HG03039 (cell line): Measurements from ENCODE around the gene KLHL10.

Experiments
- ATAC-seq: cut with Tn5 transposase; IDR thresholded peaks from one replicate; pipeline ENCODE4 v1.9.1; 2021; ENCODE audit warnings: mild to moderate bottlenecking, moderate library complexity; ENCODE audit not compliant: unreplicated experiment

KLHL10 gene

DNA sequence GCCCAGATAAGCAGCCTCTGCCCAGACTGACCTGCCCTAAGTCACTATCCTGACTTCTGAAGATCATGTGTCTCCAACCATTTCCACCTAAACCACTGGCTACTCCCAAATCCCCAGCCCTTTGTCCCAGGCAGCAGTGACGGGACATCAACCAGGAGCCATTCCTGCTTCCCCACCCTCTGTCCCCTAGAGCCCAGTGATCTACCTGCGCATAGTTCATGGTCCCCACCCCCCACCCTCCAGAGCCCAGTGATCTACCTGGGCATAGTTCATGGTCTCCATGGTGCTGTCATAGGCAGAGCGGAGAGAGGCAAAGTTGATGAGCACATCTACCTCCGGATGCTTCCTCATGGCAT is 54.4 kb downstream of the KLHL10 start:
- no peak for ATAC-seq

DNA sequence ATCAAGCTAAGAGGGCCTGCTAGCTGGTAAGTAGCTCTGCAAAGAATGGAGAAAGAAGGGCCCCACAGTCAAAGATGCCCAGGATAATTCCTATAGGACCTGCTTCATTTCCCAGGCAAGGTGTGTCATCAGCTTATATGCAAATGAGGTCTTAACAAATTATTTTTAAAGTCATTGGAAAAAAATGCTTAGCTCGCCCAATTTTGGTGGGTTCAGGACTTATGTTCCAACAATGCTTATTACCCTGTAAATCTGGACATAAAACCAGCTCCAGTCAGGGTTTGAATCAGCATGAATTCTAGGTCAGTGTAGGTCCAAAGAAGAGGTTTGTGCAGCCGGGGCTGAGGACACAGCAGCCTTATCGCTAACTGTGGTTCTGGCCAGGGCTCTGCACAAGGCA is 55.8 kb downstream of the KLHL10 start:
- ATAC-seq, result no peak

DNA sequence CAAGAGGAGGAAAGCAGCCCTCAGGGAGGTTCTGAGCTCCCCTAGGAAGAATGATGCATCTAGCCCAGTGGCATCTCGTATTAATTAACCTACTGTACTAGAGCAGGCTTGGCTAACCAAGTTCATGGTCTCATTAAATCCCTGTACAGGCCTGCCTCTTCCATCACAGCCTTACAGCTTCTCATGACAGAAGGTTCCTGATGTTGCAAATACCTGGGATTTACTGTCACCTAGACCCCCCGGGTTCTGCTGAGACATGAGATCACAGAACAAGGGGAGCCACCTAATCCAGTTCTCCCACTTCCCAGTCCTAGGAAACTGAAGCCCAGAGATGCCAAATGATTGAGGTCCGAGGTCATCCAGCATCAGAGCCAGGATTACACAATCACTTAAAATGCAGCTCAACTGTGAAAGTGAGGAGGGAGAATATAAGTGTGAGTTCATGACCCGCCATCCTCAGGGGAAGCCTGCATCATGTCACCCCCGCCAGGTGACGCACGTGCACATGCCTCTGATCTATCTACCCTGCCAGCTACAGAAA is 57.2 kb downstream of the KLHL10 start:
- no peak for ATAC-seq

DNA sequence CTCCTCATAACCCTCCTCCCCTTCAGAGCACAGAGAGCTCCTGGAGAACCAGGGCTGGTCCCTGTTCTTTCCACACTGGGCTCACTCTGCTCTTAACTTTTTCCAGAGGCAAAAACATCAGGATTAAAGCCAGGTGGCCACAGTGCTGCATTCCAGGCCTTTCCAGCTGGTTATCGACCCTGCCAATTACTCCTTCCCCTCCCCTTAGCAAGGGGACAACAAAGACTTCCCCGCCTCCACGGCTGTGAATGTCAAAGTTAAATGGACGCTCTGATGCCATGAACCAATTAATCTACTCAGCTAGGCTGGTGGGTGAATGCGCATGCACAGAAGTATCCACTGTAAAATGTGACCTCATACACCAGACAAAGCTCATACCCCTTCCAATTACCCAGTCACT is 58.0 kb downstream of the KLHL10 start:
- no peak for ATAC-seq

DNA sequence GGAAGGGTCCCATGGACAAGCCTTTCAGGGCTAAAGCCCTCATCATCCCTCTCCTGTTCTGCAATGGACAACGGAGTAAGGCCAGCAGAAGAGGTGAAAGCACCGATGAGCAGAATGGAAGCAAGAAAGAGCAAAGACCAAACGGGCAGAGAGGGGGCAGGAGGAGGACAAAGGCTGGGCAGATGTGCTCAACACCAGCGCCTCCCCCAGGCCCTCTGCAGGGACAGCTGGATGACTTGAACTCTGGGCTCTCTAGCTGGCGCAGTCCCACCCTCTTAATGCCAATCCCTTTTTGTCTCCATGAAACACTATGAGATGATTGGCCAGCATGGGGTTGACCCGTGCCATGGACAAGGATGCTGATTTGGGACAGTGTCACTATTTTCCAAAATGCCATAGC is 59.1 kb downstream of the KLHL10 start:
- no peak for ATAC-seq
